Retina (tissue), 1 donor: Measurements from ENCODE around the gene TXNDC11.

Experiments used
- DNase-seq: peaks from one replicate; pipeline ENCODE4 v3.0.0-alpha.2; 2016

TXNDC11 gene

GRCh38 chr16:11752856-11753255 is 10.2 kb upstream of the TXNDC11 start:
- DNase-seq, result no peak

GRCh38 chr16:11750056-11750455 is 7.4 kb upstream of the TXNDC11 start:
- DNase-seq, result no peak

GRCh38 chr16:11748404-11749254 is 6.0 kb upstream of the TXNDC11 start:
- DNase-seq, result no peak

- no peak for DNase-seq
These were observed 5.3 kb upstream of the TXNDC11 start for GRCh38 chr16:11747949-11748403.

GRCh38 chr16:11744075-11744470 is 1.4 kb upstream of the TXNDC11 start:
- DNase-seq, result no peak

GRCh38 chr16:11743308-11744074 is 834 bp upstream of the TXNDC11 start:
- no peak for DNase-seq

GRCh38 chr16:11742093-11742535 is 543 bp downstream of the TXNDC11 start:
- no peak for DNase-seq

GRCh38 chr16:11740567-11740966 is 2.1 kb downstream of the TXNDC11 start:
- DNase-seq, result no peak

- DNase-seq, result no peak
These were observed 3.7 kb downstream of the TXNDC11 start for GRCh38 chr16:11738742-11739544.

GRCh38 chr16:11737713-11738112 is 4.9 kb downstream of the TXNDC11 start:
- DNase-seq, result no peak

- DNase-seq, result no peak
These were observed 5.8 kb downstream of the TXNDC11 start for GRCh38 chr16:11736903-11737302.

GRCh38 chr16:11735787-11736186 is 6.9 kb downstream of the TXNDC11 start:
- DNase-seq, result no peak

- DNase-seq, result no peak
These were observed 8.0 kb downstream of the TXNDC11 start for GRCh38 chr16:11734653-11735043.

GRCh38 chr16:11734025-11734652 is 8.5 kb downstream of the TXNDC11 start:
- no peak for DNase-seq

GRCh38 chr16:11731222-11731621 is 11.4 kb downstream of the TXNDC11 start:
- DNase-seq, result no peak

GRCh38 chr16:11729787-11730186 is 12.9 kb downstream of the TXNDC11 start:
- DNase-seq, result no peak

- DNase-seq, result no peak
These were observed 14.7 kb downstream of the TXNDC11 start for GRCh38 chr16:11727796-11728543.

- no peak for DNase-seq
These were observed 16.6 kb downstream of the TXNDC11 start for GRCh38 chr16:11726008-11726407.

- DNase-seq, result no peak
These were observed 17.2 kb downstream of the TXNDC11 start for GRCh38 chr16:11725457-11725856.

GRCh38 chr16:11722468-11722808 is 20.2 kb downstream of the TXNDC11 start:
- no peak for DNase-seq

GRCh38 chr16:11721781-11722467 is 20.7 kb downstream of the TXNDC11 start:
- no peak for DNase-seq
